GM19023 (cell line): ENCODE data around the gene PC.

ENCODE experiments used
- ATAC-seq: cut with Tn5 transposase; IDR thresholded peaks from one replicate; pipeline ENCODE4 v1.9.1; 2021; ENCODE audit warnings: mild to moderate bottlenecking, moderate library complexity; ENCODE audit not compliant: unreplicated experiment

The PC gene

DNA sequence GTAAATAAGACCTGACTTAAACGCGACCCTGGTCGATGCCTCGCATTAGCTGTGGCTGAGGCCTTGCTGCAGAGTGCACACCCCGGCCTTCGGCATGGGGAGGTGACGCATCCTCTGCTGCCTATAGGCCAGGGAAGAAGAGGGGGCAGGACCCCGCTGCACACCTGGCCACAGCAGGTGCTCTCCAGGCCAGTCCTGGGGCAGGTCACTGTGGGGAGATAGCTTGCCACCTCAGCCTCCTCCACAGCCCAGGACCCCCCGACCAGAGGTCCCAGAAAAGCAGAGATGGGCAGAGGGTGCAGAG lies 88.7 kb downstream of the PC start:
- ATAC-seq = no peak

DNA sequence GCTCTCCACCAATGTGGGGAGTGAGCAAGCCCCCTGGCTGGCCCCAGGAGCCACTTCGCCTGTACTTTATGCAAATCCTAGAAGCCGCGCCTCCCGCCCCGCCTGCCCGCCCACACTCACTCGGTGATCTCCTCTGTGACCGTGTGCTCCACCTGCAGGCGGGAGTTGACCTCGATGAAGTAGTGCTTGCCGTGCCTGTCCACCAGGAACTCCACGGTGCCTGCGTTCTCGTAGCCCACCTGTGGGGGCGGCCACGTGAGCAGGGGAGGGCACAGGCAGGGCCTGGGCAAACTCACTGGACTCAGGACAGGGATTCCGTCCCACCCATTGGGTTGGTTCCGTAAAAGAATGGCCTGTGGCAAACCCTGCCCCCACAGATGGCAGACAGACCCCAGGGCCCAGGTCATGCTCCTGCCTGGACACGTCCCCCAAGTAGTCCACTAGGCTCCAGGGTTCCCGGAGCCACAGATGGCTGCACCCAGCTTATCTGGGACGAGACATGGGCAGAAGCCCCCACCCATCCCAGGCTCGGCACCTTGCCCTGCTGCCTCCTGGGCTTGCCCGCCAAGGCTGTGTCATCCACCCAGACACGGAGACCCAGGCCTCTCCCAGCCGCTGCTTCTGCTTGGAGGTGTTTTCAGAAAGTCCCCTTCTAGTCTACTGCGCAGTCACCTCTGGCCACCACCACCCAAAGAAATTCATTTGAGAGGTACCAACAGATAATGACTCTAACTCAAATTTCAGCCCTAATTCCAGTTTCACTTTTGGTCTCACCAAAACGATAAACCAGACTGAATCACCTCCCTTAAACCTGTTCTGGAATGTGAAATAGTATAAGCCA lies 89.2 kb downstream of the PC start:
- ATAC-seq = peak; percentile 71

DNA sequence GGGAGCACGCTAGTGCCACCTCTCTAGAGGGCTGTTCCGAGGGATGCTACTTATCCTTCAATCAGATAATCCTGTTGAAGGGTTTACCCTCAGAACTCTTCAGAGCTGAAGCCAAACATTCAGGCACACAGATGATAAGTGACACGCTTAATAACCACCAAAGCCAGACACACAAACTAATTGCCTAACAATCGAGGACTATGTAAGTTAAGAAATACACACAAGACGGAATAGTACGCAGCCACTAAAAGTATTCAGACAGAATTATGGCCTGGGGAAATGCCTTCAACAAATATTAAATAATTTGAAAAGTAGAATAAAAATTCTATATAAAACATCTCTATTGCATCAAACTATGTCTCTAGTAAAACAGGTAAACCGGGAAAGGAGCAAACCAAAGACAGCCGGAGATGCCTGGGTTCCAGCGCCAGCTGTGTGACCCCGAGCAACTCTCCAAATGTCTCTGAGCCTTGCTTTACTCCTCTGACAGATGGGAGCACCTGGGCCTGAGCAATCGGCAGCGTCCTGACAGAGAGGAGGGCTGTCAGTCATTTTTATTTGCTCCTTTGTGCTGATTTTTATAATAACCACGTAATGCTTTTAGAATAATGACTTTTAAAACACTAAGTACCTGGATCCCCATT lies 90.0 kb downstream of the PC start:
- no peak for ATAC-seq

DNA sequence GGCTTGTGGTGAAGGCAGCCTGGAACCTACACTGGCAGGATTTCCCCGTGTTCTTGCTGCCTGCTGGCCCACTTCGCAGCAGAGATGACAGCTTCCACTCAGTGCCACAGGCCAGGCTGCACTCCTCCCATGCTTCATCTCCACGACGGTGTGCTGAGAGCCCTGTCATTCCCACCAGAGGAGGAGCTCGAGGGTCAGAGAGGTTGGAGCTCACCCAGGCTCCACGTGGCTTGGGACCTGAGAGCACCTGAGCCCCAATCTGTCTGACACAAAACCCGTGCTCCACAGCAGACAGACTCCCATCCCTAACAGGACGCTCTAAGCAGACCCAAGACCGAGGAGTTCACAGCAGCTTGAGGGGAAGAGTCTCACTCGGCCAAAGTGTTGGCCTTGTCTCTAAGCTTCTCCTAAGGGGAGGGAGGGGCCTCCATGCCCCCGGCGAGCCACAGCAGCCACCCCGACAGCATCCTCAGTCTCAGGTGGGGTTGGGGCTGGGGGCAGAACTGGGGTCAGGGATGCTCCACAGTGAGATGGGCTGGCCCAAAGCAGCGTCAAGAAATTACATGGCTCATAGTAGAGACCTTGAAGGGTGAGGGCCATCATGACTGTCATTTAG lies 90.7 kb downstream of the PC start:
- no peak for ATAC-seq

DNA sequence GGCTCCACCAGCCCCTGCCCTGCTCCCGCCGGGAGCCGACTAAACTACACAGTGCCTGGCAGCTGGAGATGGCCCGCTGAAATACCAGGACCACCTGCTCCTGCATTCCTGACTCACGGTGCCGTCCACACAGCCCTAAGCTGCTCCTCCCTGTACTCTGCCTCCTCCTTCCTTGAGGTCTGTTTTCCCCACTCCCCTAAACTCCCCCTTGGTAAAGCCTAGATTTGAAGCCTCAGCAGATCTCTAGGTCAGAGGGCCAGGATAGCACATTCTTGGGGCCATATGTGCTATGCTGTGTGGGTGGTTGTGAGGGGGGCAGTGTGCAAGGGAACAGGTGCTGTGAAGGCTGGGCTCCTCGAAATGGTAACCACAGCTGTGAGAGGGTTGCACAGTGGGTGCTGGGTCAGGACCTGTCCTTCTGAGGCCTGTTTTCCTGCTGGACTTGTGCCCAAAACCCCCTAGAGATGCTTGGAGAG lies 91.6 kb downstream of the PC start:
- ATAC-seq = no peak

DNA sequence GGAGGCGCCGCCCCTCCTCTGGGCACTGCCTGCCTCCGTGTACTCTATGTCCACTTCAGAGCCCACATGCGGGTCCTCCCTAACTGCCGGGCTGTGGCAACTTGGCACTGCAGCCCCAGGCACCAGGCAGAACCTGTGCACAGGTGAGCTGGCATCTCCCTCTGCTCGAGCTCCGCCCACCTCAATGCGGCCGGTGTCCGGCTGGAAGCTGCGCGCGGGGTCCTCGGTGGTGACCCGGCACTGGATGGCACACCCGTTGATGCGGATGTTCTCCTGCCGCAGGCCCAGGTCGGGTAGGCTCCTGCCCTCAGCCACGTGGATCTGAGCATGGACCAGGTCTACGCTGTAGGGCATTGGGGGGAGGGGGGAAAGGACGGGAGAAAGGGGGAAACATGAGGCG lies 92.2 kb downstream of the PC start:
- no peak for ATAC-seq

DNA sequence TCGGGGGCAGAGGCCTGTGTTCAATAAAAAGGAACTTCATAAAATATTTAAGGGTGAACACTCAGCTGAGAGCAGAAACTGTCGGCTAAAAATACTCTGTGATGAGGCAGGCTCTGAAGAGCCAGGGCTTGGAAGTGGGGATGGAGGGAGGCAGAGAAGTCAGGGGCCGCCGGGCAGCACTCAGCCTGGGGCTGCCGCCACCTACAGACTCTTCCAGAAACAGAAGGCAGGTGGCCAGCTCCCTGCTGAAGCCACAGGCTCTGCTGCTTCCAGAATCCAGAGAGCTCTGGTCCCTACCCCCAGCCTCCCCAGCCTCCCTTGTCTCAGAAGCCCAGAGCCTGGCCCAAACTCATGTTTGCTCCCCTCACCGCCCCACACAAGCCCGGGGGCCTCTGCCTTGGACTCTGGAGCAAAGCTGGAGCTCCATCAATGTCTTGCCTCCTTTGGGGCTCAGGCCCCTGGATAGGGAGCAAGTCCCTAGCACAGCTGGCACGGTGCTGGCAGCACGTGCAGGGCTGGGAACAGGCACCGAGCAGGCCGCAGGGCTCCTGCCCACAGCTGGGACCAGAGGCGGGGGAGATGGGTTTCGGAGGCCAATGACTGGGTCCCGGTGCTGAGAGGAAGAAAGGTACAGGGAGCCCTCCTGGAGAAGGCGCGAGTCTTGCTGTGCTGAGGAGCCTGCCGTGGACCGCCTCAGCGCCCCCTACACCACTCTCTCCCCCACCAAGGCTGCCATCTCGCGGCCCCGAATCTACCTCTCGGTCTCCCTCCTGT lies 93.1 kb downstream of the PC start:
- no peak for ATAC-seq

DNA sequence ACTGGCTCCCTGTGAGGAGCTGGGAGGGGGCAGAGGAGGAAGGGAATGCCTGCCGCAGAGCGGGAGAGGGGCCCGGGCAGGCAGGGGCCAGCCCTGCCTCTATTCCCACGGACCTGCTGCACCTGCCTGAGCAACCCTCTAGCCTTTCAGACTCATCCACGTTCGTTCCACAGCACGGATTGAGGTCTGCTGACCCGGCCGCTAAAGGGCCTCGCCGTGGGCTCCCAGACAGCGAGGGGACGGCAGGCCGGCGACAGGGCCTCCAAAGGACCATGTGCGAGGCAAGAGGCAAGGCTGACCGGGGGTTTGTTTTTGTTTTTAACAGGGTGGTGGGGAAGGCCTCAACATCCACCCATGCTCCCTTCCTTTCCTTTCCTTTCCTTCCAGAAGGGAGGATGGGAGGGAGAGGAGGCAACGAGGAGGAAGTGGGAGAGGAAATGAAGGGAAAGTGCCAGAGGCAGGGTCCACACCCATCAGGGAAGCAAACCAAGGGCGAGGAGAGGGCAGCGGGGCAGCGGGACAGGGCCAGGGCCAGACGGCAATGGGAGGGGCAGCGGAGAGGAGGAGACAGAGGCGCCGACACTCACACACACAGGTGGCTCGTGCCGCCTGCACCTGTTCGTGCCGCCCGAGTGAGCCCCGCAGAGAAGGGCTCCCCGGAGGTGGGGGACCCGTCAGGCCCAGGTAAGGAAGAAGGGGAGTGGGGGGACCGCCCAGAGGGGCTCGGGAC lies 93.8 kb downstream of the PC start:
- ATAC-seq = no peak

DNA sequence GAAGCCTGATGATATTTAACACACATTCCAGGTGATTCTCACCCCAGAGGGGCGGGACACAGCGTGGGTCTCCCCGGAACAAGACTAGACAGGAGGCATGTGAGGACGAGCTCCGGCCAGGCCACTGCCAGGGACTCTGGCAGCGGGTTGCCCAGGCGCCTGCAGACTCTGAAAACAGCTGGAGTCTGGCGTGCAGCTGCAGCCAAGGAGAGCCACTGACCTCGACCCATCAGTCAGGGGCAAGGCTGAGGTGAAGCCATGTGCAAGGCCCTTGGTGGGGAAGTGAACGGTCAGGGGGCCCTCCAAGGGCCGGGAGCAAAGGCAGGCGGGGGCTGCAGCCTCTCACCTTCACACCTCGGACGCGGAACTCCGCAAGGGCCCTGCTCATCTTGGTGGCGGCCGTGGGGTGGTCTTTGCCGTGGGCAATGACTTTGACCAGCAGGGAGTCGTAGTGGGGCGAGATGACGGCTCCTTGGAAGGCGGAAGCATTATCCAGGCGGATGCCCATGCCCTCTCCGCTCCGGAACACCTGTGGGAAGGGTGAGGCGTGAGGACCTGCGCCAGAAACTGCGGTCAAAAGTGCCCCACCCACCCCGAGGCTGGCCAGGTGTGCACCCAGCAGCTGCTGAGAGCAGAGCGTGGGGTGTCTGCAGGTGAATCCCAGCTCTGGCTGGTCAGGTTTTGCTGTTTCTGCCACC lies 94.6 kb downstream of the PC start:
- no peak for ATAC-seq

DNA sequence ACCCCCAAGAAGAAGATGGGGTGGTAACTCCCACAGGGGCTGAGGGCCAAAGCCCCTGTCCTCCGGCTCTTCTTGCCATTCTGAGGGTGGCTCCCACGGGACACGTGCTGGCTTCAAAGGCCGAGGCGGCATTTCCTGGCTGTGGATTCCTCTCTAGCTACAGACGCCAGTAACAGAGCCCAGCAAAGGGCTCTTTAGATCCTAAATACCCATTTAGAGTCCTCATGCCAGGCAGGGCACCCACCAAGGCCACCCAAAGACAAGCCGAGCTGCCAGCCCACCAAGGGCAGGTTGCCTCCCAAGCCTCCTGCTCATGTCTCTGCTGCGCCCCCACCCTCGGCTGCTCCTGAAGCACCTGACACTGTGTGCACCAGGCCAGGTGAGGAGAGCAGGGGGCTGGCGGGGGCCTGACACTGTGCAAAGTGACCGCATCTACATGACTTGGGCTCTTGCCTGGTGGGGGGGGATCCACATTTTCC lies 95.6 kb downstream of the PC start:
- ATAC-seq = no peak

DNA sequence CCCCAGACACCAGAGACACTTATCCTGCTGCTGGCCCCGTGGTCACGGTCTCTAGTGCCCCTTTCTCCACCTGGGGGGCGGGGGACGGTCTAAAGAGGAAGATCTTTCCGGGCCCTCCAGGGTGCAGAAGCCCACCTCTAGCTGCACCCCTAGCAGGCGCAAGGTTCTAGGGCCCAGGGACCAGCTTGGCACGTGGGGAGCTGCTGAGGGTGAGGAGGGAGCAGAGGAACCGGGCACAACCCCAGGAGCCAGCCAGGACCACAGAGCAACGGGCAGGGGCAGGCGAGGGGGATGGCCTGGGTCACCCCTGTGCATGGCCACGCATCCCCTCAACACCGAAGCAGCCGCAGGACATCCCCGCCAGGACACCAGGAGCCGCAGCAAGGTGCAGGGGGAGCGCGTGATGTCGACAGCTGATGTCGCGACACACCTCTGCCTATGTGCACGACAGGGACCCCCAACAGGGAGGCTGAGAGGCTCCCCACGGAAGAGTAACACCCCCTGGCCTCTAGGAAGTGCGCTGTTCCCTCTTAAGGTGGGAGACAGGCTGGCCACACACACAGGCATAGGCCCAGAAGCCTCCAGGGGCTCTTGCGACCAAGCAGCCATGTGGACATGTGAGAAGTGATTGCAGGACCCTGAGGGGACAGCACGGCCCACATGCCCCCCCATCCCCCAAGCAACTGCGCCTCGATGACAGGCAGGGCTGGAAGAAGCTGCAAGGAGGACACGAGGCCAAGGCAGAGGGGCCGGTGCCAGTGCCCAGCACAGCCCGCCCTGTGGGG lies 96.2 kb downstream of the PC start:
- no peak for ATAC-seq

DNA sequence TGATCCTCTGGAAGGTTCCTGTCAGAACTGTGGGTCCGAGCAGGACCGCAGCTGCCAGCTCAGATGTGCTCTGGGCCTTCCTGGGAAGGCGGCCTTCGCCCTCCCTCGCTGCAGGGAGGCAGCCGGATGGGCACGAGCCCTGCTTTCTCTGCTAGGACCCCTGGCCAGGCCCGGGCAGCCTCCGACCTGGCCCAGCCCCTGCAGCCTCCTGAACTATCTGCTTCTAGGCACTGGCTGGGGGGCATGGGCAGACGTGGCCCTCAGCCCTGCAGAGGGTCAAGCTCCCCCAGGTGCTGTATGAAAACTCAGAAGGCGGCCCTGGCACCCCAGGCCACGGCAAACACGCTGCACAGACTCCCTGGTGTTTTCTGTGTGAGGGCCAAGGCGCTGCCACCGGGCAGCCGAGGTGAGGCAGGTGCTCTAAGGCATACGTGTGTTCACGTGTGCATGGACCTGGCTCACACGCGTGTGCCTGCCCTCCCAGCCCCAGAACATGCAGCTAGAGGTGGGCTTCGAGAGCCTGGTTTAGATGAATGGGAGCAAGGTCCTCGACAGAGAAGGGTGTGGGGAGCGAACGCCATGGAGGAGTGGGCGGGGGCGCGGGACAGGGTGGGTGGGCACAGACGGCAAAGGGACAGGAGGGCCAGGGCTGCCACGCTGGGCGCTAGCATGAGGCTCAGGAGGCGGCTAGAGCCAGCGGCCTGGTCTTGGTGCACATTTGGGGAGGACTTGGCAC lies 97.0 kb downstream of the PC start:
- no peak for ATAC-seq

DNA sequence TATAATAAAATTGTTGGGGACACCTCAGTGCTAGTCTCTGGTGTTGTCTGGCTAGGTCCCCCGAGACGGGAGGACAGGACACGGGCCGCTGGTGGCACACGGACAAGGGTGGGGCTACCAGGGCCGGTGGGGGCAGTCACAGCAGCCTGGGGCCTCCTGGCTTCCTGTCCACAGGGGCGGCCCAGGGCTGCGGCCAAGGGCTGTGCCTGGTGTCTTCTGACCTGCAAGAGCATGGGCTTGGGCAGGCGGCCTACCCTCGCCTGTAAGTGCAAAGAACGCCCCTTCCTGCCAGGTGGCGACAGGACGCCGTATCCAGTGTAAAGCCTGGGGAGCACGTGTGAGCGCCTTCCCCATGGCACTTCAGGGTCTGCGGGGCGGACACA lies 97.7 kb downstream of the PC start:
- ATAC-seq = no peak

DNA sequence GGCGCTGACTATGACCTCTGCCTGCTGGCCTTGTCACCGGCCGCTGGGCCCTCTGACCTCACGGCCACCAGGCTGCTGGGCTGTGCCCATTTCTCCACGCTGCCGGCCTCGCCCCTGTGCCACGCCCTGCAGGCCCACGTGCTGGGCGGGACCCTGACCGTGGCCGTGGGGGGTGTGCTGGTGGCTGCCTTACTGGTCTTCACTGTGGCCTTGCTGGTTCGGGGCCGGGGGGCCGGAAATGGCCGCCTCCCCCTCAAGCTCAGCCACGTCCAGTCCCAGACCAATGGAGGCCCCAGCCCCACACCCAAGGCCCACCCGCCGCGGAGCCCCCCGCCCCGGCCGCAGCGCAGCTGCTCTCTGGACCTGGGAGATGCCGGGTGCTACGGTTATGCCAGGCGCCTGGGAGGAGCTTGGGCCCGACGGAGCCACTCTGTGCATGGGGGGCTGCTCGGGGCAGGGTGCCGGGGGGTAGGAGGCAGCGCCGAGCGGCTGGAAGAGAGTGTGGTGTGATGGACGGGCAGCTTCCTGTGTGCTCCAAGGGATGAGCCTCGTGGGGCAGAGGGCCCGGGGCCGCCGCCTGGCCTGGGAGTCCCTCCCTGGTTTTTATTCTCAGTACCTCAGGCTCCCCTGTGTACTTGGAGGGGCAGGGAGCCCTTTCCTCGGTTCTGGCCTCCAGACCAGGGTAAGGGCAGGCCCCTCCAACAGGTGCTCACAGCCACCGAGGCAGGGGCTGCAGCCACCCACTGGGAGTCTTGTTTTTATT lies 98.3 kb downstream of the PC start:
- ATAC-seq = no peak

DNA sequence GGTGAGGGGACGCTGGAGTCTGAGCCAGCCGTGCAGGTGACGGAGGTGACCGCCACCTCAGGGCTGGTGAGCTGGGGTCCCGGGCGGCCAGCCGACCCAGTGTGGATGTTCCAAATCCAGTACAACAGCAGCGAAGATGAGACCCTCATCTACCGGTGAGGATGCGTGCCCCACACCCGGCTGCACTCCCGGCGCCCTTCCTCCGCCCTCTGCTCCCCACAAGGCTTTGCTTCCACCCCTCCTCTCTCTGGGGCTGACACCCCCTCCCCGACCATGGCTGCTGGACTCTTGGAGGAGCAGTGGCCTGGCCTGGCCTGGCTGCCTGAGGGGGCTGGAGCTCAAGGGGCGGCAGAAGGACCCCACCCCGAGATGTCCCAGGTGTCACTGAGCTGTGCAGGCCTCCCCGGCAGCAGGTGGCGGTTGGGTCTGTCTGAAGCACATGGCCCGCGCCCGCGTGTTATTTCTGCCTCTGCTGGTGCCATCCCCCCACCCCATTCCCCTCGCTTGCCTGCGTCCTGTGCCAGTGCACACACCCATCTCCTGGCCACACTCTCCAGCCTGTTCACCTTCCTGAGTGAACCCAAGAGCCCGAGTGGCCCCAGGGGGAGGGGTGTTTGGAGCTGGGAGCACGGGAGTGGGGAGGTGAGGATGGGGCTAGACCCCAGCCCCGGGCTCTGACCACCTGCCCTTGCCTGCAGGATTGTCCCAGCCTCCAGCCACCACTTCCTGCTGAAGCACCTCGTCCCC lies 99.1 kb downstream of the PC start:
- ATAC-seq = no peak

DNA sequence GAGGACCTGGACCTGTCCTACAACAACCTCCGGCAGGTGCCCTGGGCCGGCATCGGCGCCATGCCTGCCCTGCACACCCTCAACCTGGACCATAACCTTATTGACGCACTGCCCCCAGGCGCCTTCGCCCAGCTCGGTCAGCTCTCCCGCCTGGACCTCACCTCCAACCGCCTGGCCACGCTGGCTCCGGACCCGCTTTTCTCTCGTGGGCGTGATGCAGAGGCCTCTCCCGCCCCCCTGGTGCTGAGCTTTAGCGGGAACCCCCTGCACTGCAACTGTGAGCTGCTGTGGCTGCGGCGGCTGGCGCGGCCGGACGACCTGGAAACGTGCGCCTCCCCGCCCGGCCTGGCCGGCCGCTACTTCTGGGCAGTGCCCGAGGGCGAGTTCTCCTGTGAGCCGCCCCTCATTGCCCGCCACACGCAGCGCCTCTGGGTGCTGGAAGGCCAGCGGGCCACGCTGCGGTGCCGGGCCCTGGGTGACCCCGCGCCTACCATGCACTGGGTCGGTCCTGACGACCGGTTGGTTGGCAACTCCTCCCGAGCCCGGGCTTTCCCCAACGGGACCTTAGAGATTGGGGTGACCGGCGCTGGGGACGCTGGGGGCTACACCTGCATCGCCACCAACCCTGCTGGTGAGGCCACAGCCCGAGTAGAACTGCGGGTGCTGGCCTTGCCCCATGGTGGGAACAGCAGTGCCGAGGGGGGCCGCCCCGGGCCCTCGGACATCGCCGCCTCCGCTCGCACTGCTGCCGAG lies 99.8 kb downstream of the PC start:
- no peak for ATAC-seq

DNA sequence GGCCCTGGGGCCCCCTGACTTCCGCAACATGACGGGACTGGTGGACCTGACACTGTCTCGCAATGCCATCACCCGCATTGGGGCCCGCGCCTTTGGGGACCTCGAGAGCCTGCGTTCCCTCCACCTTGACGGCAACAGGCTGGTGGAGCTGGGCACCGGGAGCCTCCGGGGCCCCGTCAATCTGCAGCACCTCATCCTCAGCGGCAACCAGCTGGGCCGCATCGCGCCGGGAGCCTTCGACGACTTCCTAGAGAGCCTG lies 100.3 kb downstream of the PC start:
- no peak for ATAC-seq
